OCI-LY1 (cell line): ENCODE results near the gene MYD88.

ENCODE experiments used
- CTCF ChIP-seq: fragments of 200-600 bp; sonication (generic), shearing (Covaris generic); IDR thresholded peaks from 2 replicates; pipeline ENCODE4 v1.5.1; 2017; ENCODE audit warnings: mild to moderate bottlenecking, antibody characterized with exemption, low read length, moderate library complexity, mixed read lengths
- EZH2 ChIP-seq: fragments of 200-600 bp; sonication (generic), shearing (Covaris generic); IDR thresholded peaks from 2 replicates; pipeline ENCODE4 v1.8.0; 2017; ENCODE audit warnings: borderline replicate concordance, mixed run types, mild to moderate bottlenecking, antibody characterized with exemption, low read length, moderate library complexity, mixed read lengths

- no peak for TF ChIP-seq EZH2
- no peak for TF ChIP-seq CTCF
Measured at GRCh38 chr3:38137615-38138348, 679 bp upstream of the MYD88 start.
